Measurements from ENCODE around the gene MEF2D.

The MEF2D gene

GRCh38 chr1:156464825-156465452 lies 35.6 kb downstream of the MEF2D start:
- no peak for DNase-seq

GRCh38 chr1:156464335-156464734 lies 36.2 kb downstream of the MEF2D start:
- DNase-seq: no peak

- DNase-seq: no peak
Observed at GRCh38 chr1:156463874-156464273, 36.7 kb downstream of the MEF2D start.

- no peak for DNase-seq
Observed at GRCh38 chr1:156462954-156463795, 37.4 kb downstream of the MEF2D start.

- no peak for DNase-seq
Observed at GRCh38 chr1:156461781-156462647, 38.6 kb downstream of the MEF2D start.

- no peak for DNase-seq
Observed at GRCh38 chr1:156461109-156461508, 39.5 kb downstream of the MEF2D start.

GRCh38 chr1:156460525-156460924 lies 40.0 kb downstream of the MEF2D start:
- no peak for DNase-seq

GRCh38 chr1:156458181-156458503 lies 42.4 kb downstream of the MEF2D start:
- no peak for DNase-seq

- peak; percentile 99 for DNase-seq
Observed at GRCh38 chr1:156456625-156457465, 43.7 kb downstream of the MEF2D start.

GRCh38 chr1:156455362-156455761 lies 45.2 kb downstream of the MEF2D start:
- no peak for DNase-seq

GRCh38 chr1:156452907-156453306 lies 47.7 kb downstream of the MEF2D start:
- DNase-seq: no peak

- DNase-seq: no peak
Observed at GRCh38 chr1:156451505-156452160, 48.9 kb downstream of the MEF2D start.

- no peak for DNase-seq
Observed at GRCh38 chr1:156448134-156448967, 52.2 kb downstream of the MEF2D start.

GRCh38 chr1:156445789-156446263 lies 54.7 kb downstream of the MEF2D start:
- peak; percentile 76 for DNase-seq

- peak; percentile 31 for DNase-seq
Observed at GRCh38 chr1:156444407-156445001, 56.1 kb downstream of the MEF2D start.

- DNase-seq: no peak
Observed at GRCh38 chr1:156443286-156443685, 57.3 kb downstream of the MEF2D start.

- DNase-seq: no peak
Observed at GRCh38 chr1:156440654-156441437, 59.7 kb downstream of the MEF2D start.

GRCh38 chr1:156439777-156440183 lies 60.8 kb downstream of the MEF2D start:
- no peak for DNase-seq

- DNase-seq: no peak
Observed at GRCh38 chr1:156439036-156439776, 61.4 kb downstream of the MEF2D start.
